HG03571 (cell line): ENCODE measurements around the gene SLC25A42.
"Not testable (repeated sequence)": the region's sequence is repeated elsewhere in the genome, so short reads cannot be mapped to it uniquely, and the experiment has no call there.

Source experiments
- ATAC-seq: cut with Tn5 transposase; IDR thresholded peaks from one replicate; pipeline ENCODE4 v1.9.1; 2021; ENCODE audit not compliant: unreplicated experiment

The SLC25A42 gene

DNA sequence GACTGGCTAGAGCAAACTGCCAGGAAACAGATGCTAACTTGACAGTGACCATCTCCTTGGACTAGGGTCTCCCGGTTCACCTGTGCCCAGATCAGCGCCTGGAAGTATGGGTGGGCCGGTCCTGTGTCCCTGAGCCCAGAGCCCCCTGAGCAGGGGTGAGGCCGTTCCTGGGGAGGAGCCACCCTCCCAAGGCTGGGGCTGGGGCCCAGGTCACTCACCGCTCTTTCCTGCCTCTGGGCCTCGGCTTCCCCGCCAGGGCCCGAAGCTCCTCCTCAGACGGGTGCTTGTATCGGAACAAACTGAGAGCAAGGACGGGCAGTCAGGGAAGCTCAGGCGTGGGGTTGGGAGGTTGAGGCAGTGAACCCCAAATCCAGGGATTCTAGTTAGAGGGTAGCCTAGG lies 69.1 kb downstream of the SLC25A42 start:
- no peak for ATAC-seq

DNA sequence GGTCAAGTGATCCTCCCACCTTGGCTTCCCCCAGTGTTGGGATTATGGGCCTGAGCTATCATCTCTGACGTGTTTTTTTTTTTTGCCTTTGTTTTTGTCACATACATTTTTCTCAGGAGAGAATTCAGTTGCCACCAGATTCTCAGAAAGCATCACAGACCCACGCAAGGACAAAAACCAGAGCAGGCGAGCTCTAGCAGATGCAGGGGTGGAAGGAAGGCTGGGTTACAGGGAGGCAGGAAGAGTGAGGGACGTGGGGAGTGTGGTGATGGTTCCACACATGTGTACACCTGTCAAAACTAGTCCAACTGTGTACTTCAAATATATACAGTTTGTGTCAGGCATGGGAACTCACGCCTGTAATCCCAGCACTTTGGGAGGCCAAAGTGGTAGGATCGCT lies 70.2 kb downstream of the SLC25A42 start:
- ATAC-seq, result no peak

DNA sequence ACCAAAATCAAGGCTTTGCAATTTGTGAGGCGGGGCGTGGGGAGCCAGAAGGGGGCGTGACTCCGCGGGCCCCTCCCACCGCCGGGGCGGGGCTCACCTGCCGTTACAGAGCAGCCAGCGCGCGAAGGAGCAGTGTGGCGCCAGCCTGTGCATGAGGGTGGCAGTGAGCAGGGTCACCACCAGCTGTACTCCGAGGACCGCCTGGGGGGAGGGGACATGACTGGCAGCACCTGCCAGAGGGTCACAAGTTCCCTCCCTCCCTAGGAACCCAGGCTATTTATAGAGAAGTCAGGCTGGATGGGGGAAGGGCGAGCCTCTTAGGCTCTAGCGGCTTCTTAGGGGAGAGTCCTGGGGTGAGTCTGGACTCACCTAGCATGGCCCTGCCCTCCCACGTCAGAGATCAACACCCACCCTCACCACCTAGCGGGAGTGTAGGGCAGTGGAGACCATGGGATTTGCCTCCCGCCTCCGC lies 70.9 kb downstream of the SLC25A42 start:
- no peak for ATAC-seq

DNA sequence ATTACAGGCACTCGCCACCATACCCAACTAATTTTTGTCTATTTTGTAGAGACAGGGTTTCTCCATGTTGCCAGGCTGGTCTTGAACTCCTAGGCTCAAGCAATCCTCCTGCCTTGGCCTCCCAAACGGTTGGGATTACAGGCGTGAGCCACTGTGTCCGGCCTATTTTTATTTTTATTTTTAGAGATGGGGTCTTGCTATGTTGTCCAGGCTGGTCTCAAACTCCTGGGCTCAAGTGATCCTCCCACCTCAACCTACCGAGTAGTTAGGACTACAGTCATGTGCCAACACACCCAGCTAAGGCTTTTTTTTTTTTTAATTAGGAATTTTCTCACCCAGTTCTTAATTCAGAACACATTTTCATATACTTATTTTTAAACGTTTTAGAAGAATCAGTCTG lies 71.9 kb downstream of the SLC25A42 start:
- ATAC-seq, result not testable (repeated sequence)

DNA sequence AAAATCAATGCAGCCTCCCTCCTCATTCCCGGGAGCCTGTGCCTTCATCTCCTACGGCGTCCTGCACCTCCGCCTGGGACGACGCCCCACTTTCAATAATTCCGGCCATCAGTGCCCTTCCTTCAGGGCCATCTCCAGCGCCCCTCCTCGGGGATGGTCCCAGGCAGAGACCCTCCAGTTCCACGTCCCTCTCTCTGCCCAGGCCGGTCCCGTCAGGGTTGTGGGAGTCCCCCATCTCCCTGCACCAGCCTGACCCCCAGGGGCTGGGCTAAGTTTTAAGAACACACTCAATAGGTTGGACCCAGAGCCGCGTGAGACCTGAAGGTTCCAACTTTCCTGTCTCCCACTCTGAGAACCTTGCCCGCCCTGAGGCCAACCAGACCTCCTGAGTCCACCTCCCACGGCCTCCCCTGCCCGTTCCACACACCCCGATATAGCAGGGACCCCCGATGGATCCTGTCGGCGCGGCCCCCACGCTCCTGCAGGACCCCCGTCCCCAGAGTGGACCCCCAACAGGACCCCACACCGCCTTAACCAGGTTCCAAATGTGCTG lies 73.8 kb downstream of the SLC25A42 start:
- ATAC-seq, result no peak

DNA sequence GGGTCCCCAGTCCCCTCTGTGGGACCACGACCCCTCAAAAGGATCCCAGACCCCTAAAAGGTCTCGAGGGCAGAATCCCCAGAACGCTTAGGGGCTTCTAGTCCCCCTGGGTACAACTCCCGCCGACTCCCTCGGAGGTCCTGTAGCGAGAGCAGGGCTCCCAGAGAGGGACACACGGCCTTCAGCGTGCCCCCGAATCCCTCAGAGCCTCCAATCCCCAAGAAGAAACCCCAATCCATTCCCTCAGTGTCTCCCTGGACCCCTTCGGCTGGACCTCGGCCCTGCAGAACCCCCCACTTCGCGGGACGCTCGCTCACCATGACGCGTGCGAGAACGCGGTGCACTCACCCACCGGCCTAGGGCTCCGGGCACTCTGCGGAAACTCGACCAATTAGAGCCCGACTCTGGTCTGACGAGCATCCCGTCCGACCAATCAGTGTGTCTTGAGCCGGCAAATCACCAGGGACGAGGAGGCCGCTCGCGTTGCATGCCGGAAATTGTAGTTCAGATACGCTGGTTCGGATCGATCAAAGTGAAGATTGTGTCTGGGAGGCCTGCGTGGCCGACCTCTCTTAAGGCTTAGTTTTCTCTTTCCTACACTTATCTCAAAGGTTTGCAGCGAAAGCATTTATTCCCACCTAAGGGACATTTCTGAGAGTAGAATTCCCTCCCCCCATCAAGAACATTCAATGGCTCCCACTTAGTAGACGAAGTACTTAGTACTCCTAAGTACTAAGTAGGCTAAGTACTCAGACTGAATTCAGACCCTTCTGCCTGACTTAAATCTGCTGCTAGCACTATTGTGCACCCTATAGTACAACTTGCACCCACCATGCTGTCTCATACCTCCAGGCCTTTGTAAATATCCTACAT lies 74.6 kb downstream of the SLC25A42 start, which contains the start of gene TMEM161A:
TSS of gene TMEM161A (minus strand) at position 370 of the 873 bp plus-strand sequence. CDS start at position 320, 50 bp downstream.
- ATAC-seq, result peak; percentile 96

DNA sequence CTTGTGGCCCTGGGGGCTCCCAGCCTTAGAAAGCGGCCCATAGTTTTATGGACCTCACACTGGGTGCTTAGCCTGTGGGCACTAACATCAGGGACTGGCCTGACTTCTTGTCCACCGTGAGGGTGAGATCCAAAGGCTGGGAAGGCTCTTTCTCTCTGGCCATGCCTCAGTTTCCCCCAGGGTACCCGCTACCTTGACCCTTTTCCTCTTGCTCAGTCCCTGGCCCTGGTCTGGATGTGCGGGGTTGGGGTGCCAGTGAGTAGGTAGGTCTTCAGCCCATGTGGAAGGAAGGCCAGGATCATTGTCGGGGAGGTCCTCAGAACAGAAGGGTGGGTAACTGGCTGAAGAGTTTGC lies 76.1 kb downstream of the SLC25A42 start:
- no peak for ATAC-seq

DNA sequence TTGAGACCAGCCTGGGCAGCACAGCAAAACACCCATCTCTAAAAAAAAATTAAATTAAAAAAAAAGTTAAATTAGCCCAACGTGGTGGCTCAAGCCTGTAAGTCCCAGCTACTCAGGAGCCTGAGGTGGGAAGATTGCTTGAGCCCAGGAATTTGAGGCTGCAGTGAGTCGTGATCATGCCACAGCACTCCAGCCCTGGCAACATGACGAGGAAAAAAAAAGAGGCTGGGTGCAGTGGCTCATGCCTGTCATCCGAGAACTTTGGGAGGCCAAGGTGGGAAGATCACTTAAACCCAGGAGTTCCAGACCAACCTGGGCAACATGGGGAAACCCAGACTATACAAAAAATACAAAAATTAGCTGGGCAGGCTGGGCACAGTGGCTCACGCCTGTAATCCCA lies 76.7 kb downstream of the SLC25A42 start:
- ATAC-seq, result no peak

DNA sequence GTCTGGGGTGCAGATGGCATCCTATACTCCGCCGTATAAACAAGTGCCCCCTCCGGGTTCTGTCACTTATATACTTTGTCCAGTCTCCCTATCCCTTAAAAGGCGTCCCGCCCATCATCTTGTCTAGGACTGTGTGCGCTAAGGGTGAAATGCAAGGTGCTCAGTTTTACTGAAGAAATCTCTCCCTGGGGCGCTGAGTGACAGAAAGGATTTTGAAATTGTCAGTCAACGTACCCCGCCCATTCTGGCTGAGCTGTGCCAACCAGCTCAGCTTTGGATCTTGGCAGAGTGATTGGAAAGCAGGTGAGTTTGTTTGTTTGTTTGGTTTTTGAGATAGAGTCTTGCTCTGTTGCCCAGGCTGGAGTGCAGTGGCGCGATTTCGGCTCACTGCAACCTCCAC lies 78.6 kb downstream of the SLC25A42 start:
- ATAC-seq, result no peak

DNA sequence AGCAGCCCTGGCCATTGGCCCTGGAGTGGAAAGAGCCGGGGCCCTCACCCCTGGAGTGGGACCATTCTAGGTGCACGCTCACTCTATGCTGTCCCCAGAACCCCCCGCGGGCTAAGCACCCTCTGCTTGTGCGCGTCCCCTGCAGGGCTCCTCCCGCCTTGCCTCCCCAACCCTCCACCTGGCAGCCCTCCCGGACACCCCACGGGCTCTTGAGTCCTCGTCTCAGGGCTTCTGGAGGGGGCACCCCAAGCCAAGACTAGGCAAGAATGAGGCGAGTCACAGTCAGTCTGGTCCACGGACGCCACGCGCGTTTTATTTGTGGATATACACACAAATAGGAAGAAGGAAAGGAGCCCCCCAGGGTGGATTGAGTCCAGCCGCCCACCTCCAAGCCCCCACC lies 81.5 kb downstream of the SLC25A42 start:
- ATAC-seq, result no peak

DNA sequence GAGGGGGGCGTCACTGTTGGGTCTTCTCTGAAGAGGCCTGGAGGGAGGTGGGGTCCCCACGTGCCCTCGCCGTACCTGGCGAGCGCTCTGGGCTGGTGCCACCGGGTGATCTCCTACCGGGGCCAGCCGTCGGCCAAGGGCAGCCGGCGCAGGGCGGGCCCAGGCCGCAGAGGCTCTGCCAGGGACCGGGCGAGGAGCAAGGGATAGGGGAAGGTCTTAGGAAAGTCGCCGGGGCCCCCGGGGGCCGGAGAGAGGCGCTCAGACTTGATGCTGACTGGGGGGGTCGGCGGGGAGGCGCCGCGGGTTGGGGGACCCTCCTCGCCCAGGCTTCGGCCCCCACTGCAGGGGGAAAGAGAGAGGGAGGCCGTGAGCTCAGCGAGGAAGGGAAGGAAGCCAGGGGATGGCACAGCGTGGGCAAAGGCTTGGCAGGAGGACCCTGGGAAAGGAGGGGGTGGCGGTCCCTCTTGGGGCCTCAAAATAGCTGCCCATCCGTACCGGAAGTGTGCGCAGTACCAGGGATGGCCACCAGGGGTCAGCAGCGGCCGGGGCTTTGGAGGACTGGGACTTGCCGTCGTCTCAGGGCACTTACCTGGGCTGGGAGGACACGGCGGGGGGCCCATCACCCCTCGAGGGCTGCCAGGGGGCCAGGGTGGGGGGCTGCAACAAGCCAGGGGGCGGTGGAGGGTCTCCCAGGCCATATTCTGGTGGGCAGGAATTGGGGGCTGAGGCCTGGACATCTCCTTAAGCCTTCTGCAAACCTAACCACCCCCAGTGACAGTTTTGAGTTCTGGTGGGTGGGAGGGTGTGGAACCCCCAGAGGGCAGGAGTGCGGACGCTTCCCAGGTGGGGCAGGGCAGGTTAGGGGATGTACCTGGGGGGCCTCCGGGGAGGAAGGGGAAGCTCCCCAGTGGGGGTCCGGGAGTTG lies 82.2 kb downstream of the SLC25A42 start:
- no peak for ATAC-seq

DNA sequence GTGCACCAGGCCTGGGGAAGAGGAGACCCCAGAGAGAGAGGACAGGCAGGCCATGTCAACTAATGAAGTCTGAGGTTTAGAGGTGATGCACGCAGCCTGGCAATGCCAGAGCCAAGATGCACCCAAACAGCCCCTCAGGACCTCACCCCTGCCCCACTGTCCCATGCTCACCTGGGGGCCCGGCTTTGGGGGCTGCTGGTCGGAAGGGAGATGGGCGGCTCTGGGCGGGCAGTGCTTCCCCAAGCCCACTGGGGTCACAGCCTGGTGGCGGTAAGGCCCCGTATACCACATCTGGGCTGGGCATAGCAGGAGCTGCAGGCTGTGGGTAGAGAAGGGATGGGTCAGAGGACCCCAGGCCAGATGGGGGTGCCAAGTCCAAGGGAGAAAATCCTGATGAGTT lies 83.1 kb downstream of the SLC25A42 start:
- no peak for ATAC-seq

DNA sequence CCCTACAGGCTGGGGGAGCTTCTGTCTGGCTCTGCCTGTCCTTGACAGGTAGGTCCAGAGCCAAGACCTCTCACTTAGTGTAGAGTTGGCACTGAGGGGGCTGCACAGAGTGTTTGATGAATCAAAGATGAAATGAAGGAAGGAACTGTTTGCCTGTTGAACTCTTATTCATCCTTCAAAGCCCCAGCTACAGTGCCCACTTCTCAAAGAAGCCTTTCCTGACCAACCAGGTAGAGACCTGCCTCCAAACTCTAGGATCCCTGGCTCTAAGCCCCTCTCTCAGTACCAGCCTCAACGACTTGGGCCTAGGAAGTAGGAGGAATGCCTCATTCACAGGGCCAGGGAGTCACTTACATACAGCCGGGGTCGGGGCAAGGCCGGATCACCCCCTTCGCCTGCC lies 83.5 kb downstream of the SLC25A42 start:
- no peak for ATAC-seq

DNA sequence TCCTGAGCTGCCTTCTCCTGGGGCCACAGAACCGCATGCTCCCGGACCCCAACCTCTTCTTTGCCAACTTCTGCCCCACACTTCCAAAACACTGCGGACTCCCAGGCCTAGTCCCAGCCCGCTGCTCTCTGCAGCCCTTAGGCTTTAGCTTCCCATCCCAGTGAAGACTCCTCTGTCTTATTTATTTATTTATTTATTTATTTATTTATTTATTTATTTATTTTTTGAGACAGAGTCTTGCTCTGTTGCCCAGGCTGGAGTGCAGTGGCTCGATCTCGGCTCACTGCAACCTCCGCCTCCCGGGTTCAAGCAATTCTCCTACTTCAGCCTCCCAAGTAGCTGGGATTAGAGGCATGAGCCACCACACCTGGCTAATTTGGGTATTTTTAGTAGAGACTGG lies 84.7 kb downstream of the SLC25A42 start:
- ATAC-seq, result not testable (repeated sequence)

DNA sequence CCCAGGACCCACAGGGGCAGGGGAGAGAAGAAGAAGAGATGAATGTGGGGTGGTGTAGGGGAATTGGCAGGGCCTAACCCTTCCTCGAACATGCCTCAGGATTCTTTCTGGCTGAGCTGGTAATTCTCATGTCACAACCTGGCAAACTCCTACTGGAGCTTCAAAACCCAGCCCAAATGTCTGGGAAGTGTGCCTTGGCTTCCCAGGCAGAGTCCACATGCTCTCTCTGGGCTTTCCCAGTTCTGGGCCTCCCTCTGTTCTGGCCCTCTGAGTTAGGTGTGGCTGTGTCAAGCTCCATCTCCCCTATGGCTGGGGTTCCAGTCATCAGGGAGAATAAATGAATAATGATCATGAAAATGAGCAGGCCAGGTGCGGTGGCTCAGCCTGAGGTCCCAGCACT lies 85.6 kb downstream of the SLC25A42 start:
- ATAC-seq, result no peak

DNA sequence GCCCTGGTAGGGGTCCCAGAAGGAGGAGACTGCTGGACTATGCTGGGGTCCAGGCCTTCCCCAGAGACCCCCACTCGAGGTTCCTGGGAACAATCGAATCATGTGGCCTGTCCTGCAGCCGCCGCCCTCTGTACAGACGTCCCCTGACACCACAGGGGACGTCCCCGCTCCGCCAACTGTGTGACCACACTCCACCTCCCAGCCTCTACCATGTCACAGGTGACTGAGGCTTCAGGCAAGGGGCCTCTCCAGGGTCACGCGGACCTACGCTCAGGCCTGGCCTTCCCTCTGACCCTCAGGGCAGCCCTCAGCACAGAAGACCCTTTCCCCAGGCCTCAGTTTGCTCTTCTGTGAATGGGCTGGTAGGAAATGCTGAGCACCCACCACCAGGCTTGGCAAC lies 87.6 kb downstream of the SLC25A42 start:
- no peak for ATAC-seq

DNA sequence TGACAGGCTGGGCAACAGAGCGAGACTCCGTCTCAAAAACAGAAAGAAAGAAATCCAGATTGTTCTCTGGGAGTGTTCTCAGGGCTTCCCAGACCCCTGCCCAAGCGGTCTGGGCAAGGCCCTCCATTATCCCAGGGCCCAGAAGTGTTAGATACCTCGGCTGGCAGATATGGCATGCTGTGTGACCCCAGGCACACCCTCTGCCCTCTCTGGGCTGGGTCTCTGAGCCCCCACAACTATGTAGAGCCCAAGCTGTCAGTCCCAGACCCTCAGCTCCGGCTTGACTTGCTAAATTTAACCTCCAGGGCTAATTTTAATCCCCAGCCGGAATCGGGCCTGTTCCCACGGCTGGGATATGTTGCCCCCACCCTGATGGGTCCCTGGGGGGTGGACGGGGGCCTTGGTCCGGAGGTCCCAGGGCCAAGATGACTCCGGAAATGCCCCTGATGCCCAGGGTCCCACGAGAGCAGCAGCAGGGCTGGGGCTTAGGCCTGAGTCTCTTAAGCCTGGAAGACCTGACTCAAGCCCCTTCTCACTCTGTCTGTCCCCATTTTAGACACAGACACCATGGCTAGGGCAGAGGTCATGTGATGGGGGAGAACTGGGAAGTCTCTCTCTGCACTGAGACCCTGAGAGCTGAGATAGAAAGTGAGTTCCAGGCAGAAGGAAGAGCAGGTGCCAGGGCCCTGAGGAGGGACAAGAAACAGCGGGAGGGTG lies 89.0 kb downstream of the SLC25A42 start:
- ATAC-seq, result no peak

DNA sequence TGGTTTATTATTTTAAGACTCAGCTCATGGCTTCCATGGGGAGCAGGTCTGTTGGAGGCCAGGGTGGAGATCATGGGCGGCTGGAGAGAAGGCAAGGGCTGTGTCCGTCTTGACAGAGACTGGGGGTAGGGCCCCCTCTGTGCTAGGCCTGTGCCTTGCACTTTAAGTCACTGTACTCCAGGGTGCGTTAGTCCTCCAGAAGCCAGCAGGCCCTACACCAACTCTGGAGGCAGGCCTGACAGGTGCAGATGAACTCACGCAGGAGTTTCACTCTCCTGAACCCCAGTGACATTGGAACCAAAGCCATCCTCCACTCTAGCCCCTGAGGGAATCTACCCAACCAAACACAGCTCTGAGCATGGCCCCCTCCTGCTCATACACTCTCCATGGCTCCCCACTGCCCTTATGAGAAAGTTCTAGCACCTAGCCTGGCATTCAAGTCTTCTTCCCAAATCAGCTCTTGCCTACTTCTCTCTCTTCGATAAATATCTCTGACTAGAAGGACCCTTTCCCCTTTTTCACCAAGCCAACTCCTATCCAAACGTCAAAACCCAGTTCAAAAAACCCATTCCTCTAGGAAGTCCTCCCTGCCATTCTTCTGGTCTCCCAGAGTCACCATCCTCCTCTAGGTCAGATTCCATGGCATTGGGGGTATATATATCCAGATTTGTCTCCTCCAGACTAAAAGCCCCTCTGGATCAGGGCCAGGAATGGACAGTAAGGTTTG lies 91.1 kb downstream of the SLC25A42 start:
- no peak for ATAC-seq

DNA sequence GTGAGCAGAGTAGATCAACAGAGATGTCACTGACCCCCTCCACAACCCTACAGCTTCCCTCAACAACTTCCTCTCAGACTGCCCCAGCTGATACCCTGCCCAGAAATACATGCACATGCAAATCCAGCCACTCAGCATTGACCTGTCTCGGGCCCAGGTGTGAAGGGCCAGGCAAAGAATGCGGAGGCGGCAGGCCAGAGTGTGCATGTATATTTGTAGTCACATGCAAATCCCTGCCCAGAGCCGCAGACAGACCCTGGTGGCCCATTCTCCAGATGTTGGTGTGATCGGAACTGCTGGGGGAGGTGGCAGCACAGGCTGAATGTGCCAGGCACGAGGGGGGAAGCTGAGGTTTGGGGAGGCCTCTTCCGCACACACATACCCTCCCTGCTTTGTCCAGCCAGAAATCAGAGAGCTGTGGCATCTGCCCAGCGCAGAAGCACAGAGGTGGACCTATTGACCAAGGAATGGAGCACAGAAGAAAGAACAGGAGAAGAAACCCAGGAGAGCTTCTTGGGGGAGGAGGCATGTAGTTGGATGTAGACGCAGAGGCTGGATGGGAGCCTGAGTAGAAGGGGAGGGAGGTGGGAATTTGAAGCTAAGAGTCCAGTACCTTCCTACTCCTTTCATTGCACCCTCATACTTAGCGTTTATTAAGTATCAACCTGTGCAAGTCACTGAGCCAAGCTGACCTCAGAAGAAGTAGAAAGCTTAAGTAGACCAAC lies 91.9 kb downstream of the SLC25A42 start:
- no peak for ATAC-seq

DNA sequence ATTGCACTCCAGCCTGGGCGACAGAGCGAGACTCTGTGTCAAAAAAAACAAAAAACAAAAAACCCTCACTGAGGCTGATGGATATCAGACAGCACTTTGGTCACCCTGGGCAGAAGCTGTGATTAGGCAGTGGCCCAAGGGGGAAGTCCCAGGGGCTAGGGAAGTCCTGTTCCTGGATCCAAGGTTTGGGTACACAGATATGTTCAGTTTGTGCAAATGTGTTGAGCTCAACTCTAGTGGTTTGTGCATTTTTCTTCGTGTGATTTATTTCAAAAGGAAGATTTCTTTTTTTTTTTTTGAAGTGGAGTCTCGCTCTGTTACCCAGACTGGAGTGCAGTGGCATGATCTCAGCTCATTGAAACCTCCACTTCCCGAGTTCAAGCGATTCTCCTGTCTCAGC lies 94.0 kb downstream of the SLC25A42 start:
- no peak for ATAC-seq
